Measurements from ENCODE around the gene IFNLR1. TPM values are rescaled to one million over a fixed set of nuclear protein-coding genes. Genes with fewer than 3 reads are reported as not detected.

IFNLR1 gene
- total and polyA plus RNA-seq, 2 of the 8 experiments (the other 6 are each of a cell fraction or from before 2014, with no cell fraction given): 6.8 to 10.1 TPM

DNA sequence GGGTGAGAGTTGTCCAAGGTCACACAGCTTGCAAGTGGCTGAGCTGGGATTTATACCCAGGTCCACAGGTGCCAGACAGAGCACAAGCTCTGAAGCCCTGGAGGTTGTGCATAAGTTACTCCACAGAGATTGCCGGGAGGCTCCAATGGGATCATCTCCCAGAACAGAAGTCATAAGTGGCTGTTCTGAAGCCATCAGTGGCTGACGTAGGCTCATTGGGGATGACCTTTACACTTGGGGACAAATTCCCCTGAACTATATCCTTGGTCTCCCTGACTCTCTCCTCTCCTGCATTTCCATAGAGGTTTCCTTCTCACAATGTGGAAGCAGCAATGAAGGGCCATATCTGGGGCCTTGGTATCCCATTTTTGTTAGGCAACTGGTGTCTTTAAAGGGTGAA, 37.0 kb upstream of the IFNLR1 start:
- Histone ChIP-seq H2BK5ac (ENCODE audit: low read depth, low read length) (no peak overlapping the region), H2AK5ac (ENCODE audit: low read depth, low read length) (no peak overlapping the region), H3K9ac (replicated peaks in 1 of 4; ENCODE audit: extremely low read depth in 1 of 4, low read depth in 3 of 4, low read length in 3 of 4) (no peak overlapping the region), H3K56ac (replicated peaks; ENCODE audit: insufficient read length, low read depth, low read length) (no peak overlapping the region), H3K4me3 (ENCODE audit: extremely low read depth in 1 of 4, insufficient read depth in 2 of 4, low read depth in 3 of 4, low read length in 4 of 4) (no peak overlapping the region), H4K91ac (replicated peaks; ENCODE audit: insufficient read length, low read length) (no peak overlapping the region), H3K4ac (replicated peaks; ENCODE audit: insufficient read length, low read depth, low read length) (no peak overlapping the region), H3K4me1 (replicated peaks in 1 of 4; ENCODE audit: control insufficient read depth in 3 of 4, insufficient read depth in 4 of 4, low read length in 3 of 4) (no peaks in the 10 kb centered on the region; a peak in 1 of 7 replicates), H2BK20ac (ENCODE audit: low read length) (no peak overlapping the region), H3K36me3 (ENCODE audit: control insufficient read depth in 2 of 4, insufficient read depth in 4 of 4, low read length in 3 of 4) (no peaks in the 10 kb centered on the region), H3K79me2 (ENCODE audit: control insufficient read depth in 1 of 2, insufficient read depth in 2 of 2, low read length in 2 of 2) (no peaks in the 10 kb centered on the region), H3K79me1 (ENCODE audit: low read depth, low read length) (no peaks in the 10 kb centered on the region), H3K23me2 (ENCODE audit: low read depth, low read length) (no peaks in the 10 kb centered on the region), H3K18ac (ENCODE audit: extremely low read depth, low read length) (no peak overlapping the region), H4K8ac (ENCODE audit: extremely low read depth, insufficient read depth, low read length) (no peak overlapping the region), H3K23ac (ENCODE audit: insufficient read length) (no peak overlapping the region), H2BK15ac (ENCODE audit: low read length) (no peak overlapping the region), H2AFZ (ENCODE audit: low read length) (no peak overlapping the region), H3K14ac (ENCODE audit: insufficient read length) (no peak overlapping the region), H3K27me3 (replicated peaks in 1 of 4; ENCODE audit: control insufficient read depth in 3 of 4, extremely low read depth in 1 of 4, insufficient read depth in 3 of 4, low read length in 3 of 4) (no peaks in the 10 kb centered on the region; a peak in 1 of 7 replicates), H2BK120ac (replicated peaks; ENCODE audit: low read depth, low read length) (no peak overlapping the region), H3K27ac (ENCODE audit: low read depth, low read length) (no peak overlapping the region), H2BK12ac (ENCODE audit: low read depth, low read length) (no peak overlapping the region), H3K9me3 (ENCODE audit: insufficient read depth in 2 of 2, low read depth in 1 of 2, low read length in 1 of 2) (no peaks in the 10 kb centered on the region), H4K5ac (ENCODE audit: insufficient read length, low read depth, low read length) (no peak overlapping the region), H4K20me1 (replicated peaks in 1 of 2; ENCODE audit: control insufficient read depth in 1 of 2, insufficient read depth in 2 of 2, low read length in 2 of 2) (no peaks in the 10 kb centered on the region), H3K4me2 (ENCODE audit: insufficient read depth in 1 of 2, low read depth in 2 of 2, low read length in 2 of 2) (no peak overlapping the region)
- DNase-seq (ENCODE audit: low read depth in 1 of 2, low spot score in 2 of 2): no peak
- ChIA-PET CTCF (ENCODE audit: partially characterized antibody) (interaction anchor here (1.5 to 4.2 kb wide), 5 partner anchors 22 to 196 kb away, joined by 3 to 23 read pairs (median 7); partner anchors contain the start of gene NIPAL3), POLR2A (ENCODE audit: partially characterized antibody) (interaction anchor here (0.7 kb wide), 1 partner anchor 97 kb away, joined by 3 read pairs; no protein-coding TSS in a partner anchor)
- TF ChIP-seq POU5F1 (IDR thresholded peaks at IDR 0.05; ENCODE audit: low read depth, low read length): no peak
- TF ChIP-seq EZH2 (IDR thresholded peaks at IDR 0.05; ENCODE audit: low read depth, low read length, severe bottlenecking): no peak
- TF ChIP-seq ZNF274 (IDR thresholded peaks at IDR 0.05; ENCODE audit: borderline replicate concordance, extremely low read depth, low read length): no peak
- TF ChIP-seq SIRT6 (IDR thresholded peaks at IDR 0.05; ENCODE audit: low read length): no peak
- no peak for TF ChIP-seq CHD2 (IDR thresholded peaks at IDR 0.05; ENCODE audit: low read length)
- no peak for TF ChIP-seq HDAC2 (IDR thresholded peaks at IDR 0.05; ENCODE audit: borderline replicate concordance in 1 of 2, low read depth in 2 of 2, low read length in 2 of 2)
- TF ChIP-seq CBX8 (IDR thresholded peaks at IDR 0.05; ENCODE audit: borderline replicate concordance, low read depth, low read length): no peak
- no peak for TF ChIP-seq KDM5A (IDR thresholded peaks at IDR 0.05; ENCODE audit: low read length)
- no peak for FAIRE-seq
- 93% methylated on average over 2 of the region's 2 CpGs; no CpG with 5 or more reads in 1 of the 2 experiments for WGBS, 2 experiments (ENCODE audit: extremely low coverage in 1 of 2, insufficient coverage in 1 of 2, insufficient read length in 1 of 2, insufficient replicate concordance in 2 of 2, low coverage in 1 of 2, low lambda C conversion rate in 2 of 2, missing lambda C conversion rate in 1 of 2)

Data from H1 (cell line).